CD14-positive monocyte (primary cell): ENCODE measurements around the gene SLC2A14. TPM values are rescaled to one million over a fixed set of nuclear protein-coding genes. Genes with fewer than 3 reads are reported as not detected.
"Not testable (repeated sequence)": the region's sequence is repeated elsewhere in the genome, so short reads cannot be mapped to it uniquely, and the experiment has no call there.

Source experiments
- DNase-seq, 3 donors: peaks; one replicate each; pipeline ENCODE4 v3.0.0-alpha.2; 2011 to 2022
- H2AFZ ChIP-seq: 2 replicates; pipeline ENCODE4 v1.6.0; 2012; ENCODE audit warnings: mild to moderate bottlenecking, low read depth, low read length, inconsistent platforms; ENCODE audit not compliant: insufficient read depth, poor library complexity, severe bottlenecking
- H3K27ac ChIP-seq, 2 donors: 1 replicate in 1 of 2; 2 replicates in 1 of 2; pipeline ENCODE4 v1.5.1; 2012 to 2013; ENCODE audit warnings: low read length in 2 of 2, control low read depth in 1 of 2, inconsistent platforms in 1 of 2, low read depth in 1 of 2, mild to moderate bottlenecking in 1 of 2
- H3K27me3 ChIP-seq, 2 donors: one replicate each; pipeline versions ENCODE4 v1.6.0 to v1.6.1; 2011 to 2013; ENCODE audit warnings: low read length in 2 of 2; ENCODE audit not compliant: control insufficient read depth in 2 of 2, insufficient read depth in 2 of 2
- H3K36me3 ChIP-seq, 2 donors: replicated peaks in 1 of 2; 1 replicate in 1 of 2; 2 replicates in 1 of 2; pipeline versions ENCODE4 v1.5.1 to v1.6.1; 2012 to 2013; ENCODE audit warnings: low read length in 2 of 2, control low read depth in 1 of 2, inconsistent platforms in 1 of 2, mild to moderate bottlenecking in 1 of 2; ENCODE audit not compliant: insufficient read depth in 2 of 2, control insufficient read depth in 1 of 2
- H3K4me1 ChIP-seq, 2 donors: 1 replicate in 1 of 2; 2 replicates in 1 of 2; pipeline versions ENCODE4 v1.5.1 to v1.6.1; 2012 to 2013; ENCODE audit warnings: low read length in 2 of 2, control low read depth in 1 of 2, inconsistent platforms in 1 of 2, mild to moderate bottlenecking in 1 of 2, moderate library complexity in 1 of 2; ENCODE audit not compliant: insufficient read depth in 2 of 2, control insufficient read depth in 1 of 2
- H3K4me2 ChIP-seq: replicated peaks from 2 replicates; pipeline ENCODE3; 2012; ENCODE audit warnings: low read length, moderate library complexity, mild to moderate bottlenecking; ENCODE audit not compliant: poor library complexity, severe bottlenecking; ENCODE audit errors: extremely low read depth
- H3K4me3 ChIP-seq, 3 experiments: fragments of 200-600 bp in 1 of 3; sonication (generic) in 1 of 3; replicated peaks in 1 of 3; 1 replicate in 2 of 3; 2 replicates in 1 of 3; pipeline ENCODE4 v1.5.1; 2011 to 2013; ENCODE audit warnings: low read length in 3 of 3, mild to moderate bottlenecking in 3 of 3, control low read depth in 2 of 3, low read depth in 2 of 3, inconsistent platforms in 1 of 3, moderate library complexity in 1 of 3
- H3K79me2 ChIP-seq: 2 replicates; pipeline ENCODE4 v1.6.0; 2012; ENCODE audit warnings: mild to moderate bottlenecking, control low read depth, inconsistent platforms, low read length, moderate library complexity; ENCODE audit not compliant: insufficient read depth
- H3K9ac ChIP-seq: 2 replicates; pipeline ENCODE4 v1.6.0; 2017; ENCODE audit warnings: low read length, mild to moderate bottlenecking; ENCODE audit not compliant: insufficient read depth, poor library complexity, severe bottlenecking
- H3K9me3 ChIP-seq, 2 donors: replicated peaks in 1 of 2; 1 replicate in 1 of 2; 2 replicates in 1 of 2; pipeline versions ENCODE4 v1.5.1 to v1.6.1; 2012 to 2013; ENCODE audit warnings: low read length in 2 of 2, control low read depth in 1 of 2; ENCODE audit not compliant: control insufficient read depth in 1 of 2, insufficient read depth in 1 of 2
- H4K20me1 ChIP-seq: 2 replicates; pipeline ENCODE4 v1.6.0; 2012; ENCODE audit warnings: mild to moderate bottlenecking, low read length, control low read depth, moderate library complexity; ENCODE audit not compliant: insufficient read depth
- H3K27ac Mint-ChIP-seq, 7 donors: one replicate each; pipeline ENCODE4 v1.8.0; 2020; ENCODE audit warnings: mild to moderate bottlenecking in 7 of 7, mixed read lengths in 7 of 7, moderate library complexity in 6 of 7, inconsistent platforms in 2 of 7
- H3K27me3 Mint-ChIP-seq, 3 donors: one replicate each; pipeline ENCODE4 v1.8.0; 2021 to 2022; ENCODE audit warnings: low read depth in 3 of 3, mild to moderate bottlenecking in 3 of 3, mixed read lengths in 3 of 3, moderate library complexity in 3 of 3, inconsistent platforms in 1 of 3
- H3K36me3 Mint-ChIP-seq, 2 donors: one replicate each; pipeline ENCODE4 v1.8.0; 2020; ENCODE audit warnings: mixed read lengths in 2 of 2, inconsistent platforms in 1 of 2, mild to moderate bottlenecking in 1 of 2
- H3K4me1 Mint-ChIP-seq: one replicate; pipeline ENCODE4 v1.8.0; 2020; ENCODE audit warnings: mild to moderate bottlenecking, mixed read lengths
- H3K4me3 Mint-ChIP-seq, 2 donors: one replicate each; pipeline ENCODE4 v1.8.0; 2020; ENCODE audit warnings: mild to moderate bottlenecking in 2 of 2, mixed read lengths in 2 of 2, moderate library complexity in 1 of 2
- H3K9me3 Mint-ChIP-seq, 7 donors: one replicate each; pipeline ENCODE4 v1.8.0; 2020 to 2022; ENCODE audit warnings: mixed read lengths in 7 of 7, mild to moderate bottlenecking in 6 of 7, moderate library complexity in 6 of 7, inconsistent platforms in 2 of 7
- WGBS: methylation state at CpG from one replicate; pipeline ENCODE4 v1.1.5; 2013; ENCODE audit warnings: missing lambda C conversion rate; ENCODE audit not compliant: insufficient coverage; 5-methylcytosine and 5-hydroxymethylcytosine counted together
- intact Hi-C, 2 donors: fragments of 100-400 bp; cut with micrococcal nuclease; formaldehyde crosslinking; loops; one replicate each; pipeline versions ENCODE4 v1.15.0 to v1.15.1; 2023
- polyA plus RNA-seq, 3 donors: library from polyadenylated mRNA; depleted of rRNA in 1 of 3; unstranded in 2 of 3; stranded (reverse) in 1 of 3; fragments of 300-500 nt in 2 of 3; fragments of >200 nt in 1 of 3; fragmentation: Illumina TruSeq in 2 of 3; gene quantifications; 1 replicate in 2 of 3; 2 replicates in 1 of 3; pipeline ENCODE4 v1.2.3, GENCODE V29; 2012 to 2021
- TF ChIP-seq, protein P1 (sequence below): fragments of 200-600 bp; IDR thresholded peaks from one replicate; pipeline ENCODE4 v1.8.0; 2022; ENCODE audit warnings: antibody characterized with exemption, mild to moderate bottlenecking

The SLC2A14 gene
- polyA plus RNA-seq, 3 donors, result 0.21 to 3.1 (median 0.29) TPM

DNA sequence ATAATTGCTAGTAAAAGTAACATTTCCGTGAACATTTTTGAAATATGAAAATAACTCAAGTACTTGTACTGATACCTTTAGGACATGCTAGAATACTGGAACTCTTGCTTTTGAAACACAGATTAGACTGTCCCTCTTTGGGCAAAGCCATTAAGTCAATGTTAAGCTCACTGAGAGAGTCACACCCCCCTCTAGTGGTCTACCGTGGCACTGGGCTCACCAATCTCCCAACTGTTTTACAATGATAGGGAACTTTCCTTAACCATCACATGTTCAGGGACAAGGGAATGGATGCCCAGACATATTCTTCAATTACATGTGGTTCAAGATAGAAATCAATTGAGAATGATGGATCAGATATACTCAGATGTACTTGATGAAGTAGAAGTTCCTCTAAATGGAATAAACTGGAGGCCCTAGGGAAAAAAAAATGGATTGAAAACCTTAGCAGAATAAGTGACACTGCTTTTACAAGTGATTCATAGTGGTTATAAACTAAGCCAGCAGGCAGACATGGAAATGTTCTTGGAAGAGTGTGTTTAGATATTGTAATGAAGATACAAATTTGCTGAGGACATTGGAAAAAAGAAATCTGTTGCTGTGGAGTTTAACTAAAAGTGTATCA lies 65.7 kb downstream of the SLC2A14 start:
- H3K4me3 Mint-ChIP-seq, result no peak overlapping the region
- whole genome bisulfite sequencing, result no CpG with 5 or more reads among the region's 2 CpGs
- Histone ChIP-seq H3K36me3 (no peaks in the 10 kb centered on the region), H3K79me2 (no peaks in the 10 kb centered on the region), H3K4me1 (no peaks in the 10 kb centered on the region), H4K20me1 (no peaks in the 10 kb centered on the region), H3K4me3 (no peak overlapping the region), H3K4me2 (no peak overlapping the region), H3K27ac (no peak overlapping the region), H3K9ac (no peak overlapping the region), H3K9me3 (no peaks in the 10 kb centered on the region), H3K27me3 (no peaks in the 10 kb centered on the region), H2AFZ (no peak overlapping the region)
- H3K4me1 Mint-ChIP-seq, result peaks cover 4% of the 10 kb centered on the region
- peaks cover 0 to 1% (median 0%) of the 10 kb centered on the region in 7 donors for H3K9me3 Mint-ChIP-seq
- intact Hi-C loops, result loop anchor here (10.0 kb wide), 2 partner anchors 132 to 582 kb away; no protein-coding TSS in a partner anchor
- peak; percentile 38 to 71 (median 60) for DNase-seq
- TF ChIP-seq, protein P1, sequence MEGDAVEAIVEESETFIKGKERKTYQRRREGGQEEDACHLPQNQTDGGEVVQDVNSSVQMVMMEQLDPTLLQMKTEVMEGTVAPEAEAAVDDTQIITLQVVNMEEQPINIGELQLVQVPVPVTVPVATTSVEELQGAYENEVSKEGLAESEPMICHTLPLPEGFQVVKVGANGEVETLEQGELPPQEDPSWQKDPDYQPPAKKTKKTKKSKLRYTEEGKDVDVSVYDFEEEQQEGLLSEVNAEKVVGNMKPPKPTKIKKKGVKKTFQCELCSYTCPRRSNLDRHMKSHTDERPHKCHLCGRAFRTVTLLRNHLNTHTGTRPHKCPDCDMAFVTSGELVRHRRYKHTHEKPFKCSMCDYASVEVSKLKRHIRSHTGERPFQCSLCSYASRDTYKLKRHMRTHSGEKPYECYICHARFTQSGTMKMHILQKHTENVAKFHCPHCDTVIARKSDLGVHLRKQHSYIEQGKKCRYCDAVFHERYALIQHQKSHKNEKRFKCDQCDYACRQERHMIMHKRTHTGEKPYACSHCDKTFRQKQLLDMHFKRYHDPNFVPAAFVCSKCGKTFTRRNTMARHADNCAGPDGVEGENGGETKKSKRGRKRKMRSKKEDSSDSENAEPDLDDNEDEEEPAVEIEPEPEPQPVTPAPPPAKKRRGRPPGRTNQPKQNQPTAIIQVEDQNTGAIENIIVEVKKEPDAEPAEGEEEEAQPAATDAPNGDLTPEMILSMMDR, result peak; percentile 96
- H3K27me3 Mint-ChIP-seq, result no peaks in the 10 kb centered on the region
- H3K27ac Mint-ChIP-seq, result no peak overlapping the region
- H3K36me3 Mint-ChIP-seq, result no peaks in the 10 kb centered on the region

DNA sequence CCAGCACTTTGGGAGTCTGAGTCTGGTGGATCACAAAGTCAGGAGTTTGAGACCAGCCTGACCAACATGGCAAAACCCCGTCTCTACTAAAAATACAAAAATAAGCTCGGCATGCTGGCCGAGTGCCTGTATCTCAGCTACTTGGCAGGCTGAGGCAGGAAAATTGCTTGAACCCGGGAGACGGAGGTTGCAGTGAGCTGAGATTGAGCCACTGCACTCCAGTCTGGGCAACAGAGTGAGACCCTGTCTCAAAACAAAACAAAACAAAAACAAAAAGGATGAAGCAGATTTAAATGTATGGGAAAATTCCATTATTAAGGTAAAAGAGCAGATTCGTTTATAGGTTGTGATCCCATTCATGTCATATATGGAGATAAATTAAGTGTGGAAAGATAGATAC lies 66.4 kb downstream of the SLC2A14 start:
- not testable (repeated sequence) for H3K79me2 ChIP-seq, H4K20me1 ChIP-seq, H2AFZ ChIP-seq, H3K36me3 ChIP-seq, H3K9me3 ChIP-seq, H3K4me3 Mint-ChIP-seq, H3K4me3 ChIP-seq, H3K9ac ChIP-seq, H3K27ac ChIP-seq, H3K9me3 Mint-ChIP-seq, H3K4me1 Mint-ChIP-seq, H3K4me1 ChIP-seq, H3K36me3 Mint-ChIP-seq, H3K27me3 ChIP-seq, H3K27me3 Mint-ChIP-seq, DNase-seq, H3K4me2 ChIP-seq
- H3K27ac Mint-ChIP-seq, result peak overlapping the region in 1 of 7 donors; percentile 60
- intact Hi-C loops, result loop anchor here (10.0 kb wide), 2 partner anchors 132 to 582 kb away; no protein-coding TSS in a partner anchor
- 94% methylated on average over 3 of the region's 6 CpGs for WGBS
